ENCODE measurements around the gene IGSF9.

GRCh38 chr1:159911326-159912070, 33.9 kb downstream of the IGSF9 start:
- no peak for TF ChIP-seq POLR2A (IDR thresholded peaks at IDR 0.05; ENCODE audit: insufficient read depth in 1 of 2, low read depth in 2 of 2, low read length in 2 of 2)
- TF ChIP-seq ZNF512B (CRISPR knock-in tag; IDR thresholded peaks at IDR 0.05; ENCODE audit: borderline replicate concordance) = no peak
- no peak for TF ChIP-seq PCBP2 (optimal IDR thresholded peaks at IDR 0.05; ENCODE audit: low read depth, low read length, poor library complexity, severe bottlenecking)
- no peak for TF ChIP-seq ZNF224 (CRISPR knock-in tag; IDR thresholded peaks at IDR 0.05)
- no peak for TF ChIP-seq SIN3B (IDR thresholded peaks at IDR 0.05; ENCODE audit: low read length)
- TF ChIP-seq CHD4 (IDR thresholded peaks at IDR 0.05; ENCODE audit: borderline replicate concordance, low read length) = no peak
- TF ChIP-seq POLR2AphosphoS5 (IDR thresholded peaks at IDR 0.05; ENCODE audit: low read depth, low read length) = no peak
- TF ChIP-seq JUN (CRISPR knock-in tag; IDR thresholded peaks at IDR 0.05) = no peak
